AG09309 (cell line): ENCODE data around the gene BPIFB3.
"Not testable (repeated sequence)": the region's sequence is repeated elsewhere in the genome, so short reads cannot be mapped to it uniquely, and the experiment has no call there.

Experiments used
- DNase-seq: peaks from one replicate; pipeline ENCODE4 v3.0.0-alpha.2; 2010; ENCODE audit warnings: low read depth
- H3K4me3 ChIP-seq: 2 replicates; pipeline ENCODE4 v1.5.1; 2011; ENCODE audit warnings: mild to moderate bottlenecking, low read depth, low read length, moderate library complexity; ENCODE audit not compliant: control insufficient read depth
- CTCF ChIP-seq: IDR thresholded peaks from 2 replicates; pipeline ENCODE4 v1.5.1; 2011; ENCODE audit warnings: mild to moderate bottlenecking, low read depth, low read length, inconsistent platforms; ENCODE audit not compliant: insufficient read depth, control insufficient read depth; ENCODE audit errors: missing control alignments

Gene BPIFB3

GRCh38 chr20:33095249-33095648 is 41.5 kb downstream of the BPIFB3 start:
- no peak for DNase-seq
- no peak overlapping the region for H3K4me3 ChIP-seq
- TF ChIP-seq CTCF: no peak

- peak; percentile 4 for DNase-seq
- peak; percentile 64 for TF ChIP-seq CTCF
- H3K4me3 ChIP-seq: not testable (repeated sequence)
Observed at GRCh38 chr20:33095902-33096584, 42.3 kb downstream of the BPIFB3 start.

- no peak for DNase-seq
- TF ChIP-seq CTCF: no peak
- no peak overlapping the region for H3K4me3 ChIP-seq
Observed at GRCh38 chr20:33097001-33097400, 43.3 kb downstream of the BPIFB3 start.

- no peak overlapping the region for H3K4me3 ChIP-seq
- DNase-seq: no peak
- no peak for TF ChIP-seq CTCF
Observed at GRCh38 chr20:33099843-33100538, 46.3 kb downstream of the BPIFB3 start.

GRCh38 chr20:33103556-33103955 is 49.9 kb downstream of the BPIFB3 start:
- no peak overlapping the region for H3K4me3 ChIP-seq
- DNase-seq: no peak
- no peak for TF ChIP-seq CTCF

GRCh38 chr20:33104336-33104735 is 50.6 kb downstream of the BPIFB3 start:
- H3K4me3 ChIP-seq: no peak overlapping the region
- no peak for TF ChIP-seq CTCF
- DNase-seq: no peak
